HG03196 (cell line): ENCODE data around the gene P4HA2.

ENCODE experiments used
- ATAC-seq: cut with Tn5 transposase; IDR thresholded peaks from one replicate; pipeline ENCODE4 v1.9.1; 2021; ENCODE audit not compliant: unreplicated experiment

Gene P4HA2

GRCh38 chr5:132265336-132266030, 37.8 kb upstream of the P4HA2 start:
- no peak for ATAC-seq

GRCh38 chr5:132264546-132265335, 37.1 kb upstream of the P4HA2 start:
- no peak for ATAC-seq

- no peak for ATAC-seq
Observed at GRCh38 chr5:132263548-132264261, 36.1 kb upstream of the P4HA2 start.

GRCh38 chr5:132262882-132263547, 35.4 kb upstream of the P4HA2 start:
- no peak for ATAC-seq

- no peak for ATAC-seq
Observed at GRCh38 chr5:132261881-132262845, 34.5 kb upstream of the P4HA2 start.

- no peak for ATAC-seq
Observed at GRCh38 chr5:132260714-132261551, 33.3 kb upstream of the P4HA2 start.

GRCh38 chr5:132260051-132260450, 32.4 kb upstream of the P4HA2 start:
- no peak for ATAC-seq

GRCh38 chr5:132259069-132259851, 31.6 kb upstream of the P4HA2 start:
- ATAC-seq: no peak

- no peak for ATAC-seq
Observed at GRCh38 chr5:132258102-132259068, 30.7 kb upstream of the P4HA2 start.

- no peak for ATAC-seq
Observed at GRCh38 chr5:132257131-132258101, 29.8 kb upstream of the P4HA2 start, which contains the start of gene PDLIM4. Gene PDLIM4 (plus strand): TSS chr5:132257696. CDS start chr5:132257735, 39 bp downstream.

- ATAC-seq: no peak
Observed at GRCh38 chr5:132256783-132257130, 29.1 kb upstream of the P4HA2 start.

GRCh38 chr5:132256086-132256782, 28.6 kb upstream of the P4HA2 start:
- ATAC-seq: no peak

- no peak for ATAC-seq
Observed at GRCh38 chr5:132254321-132254977, 26.8 kb upstream of the P4HA2 start.

- no peak for ATAC-seq
Observed at GRCh38 chr5:132253452-132254320, 26.0 kb upstream of the P4HA2 start.
